Stimulated activated naive B cell treated with anti-CD40 and anti-IgM and Interleukin-4, amounts not matched to agents 10 μg/mL and 1 μg/mL and 100 μg/mL, for 72 hours (primary cell): ENCODE data around the gene PTCD2.

ENCODE experiments used
- ATAC-seq, 2 donors: fragments of 150-1000 bp; cut with Tn5 transposase; replicated peaks; 2 replicates each; pipeline ENCODE4 v1.10.0; 2021; ENCODE audit warnings: moderate library complexity in 1 of 2
- DNase-seq: peaks from one replicate; pipeline ENCODE4 v3.0.0; 2021
- H3K27ac Mint-ChIP-seq: one replicate; pipeline ENCODE4 v1.8.0; 2022; ENCODE audit warnings: mild to moderate bottlenecking, mixed read lengths
- H3K27me3 Mint-ChIP-seq, 2 donors: one replicate each; pipeline ENCODE4 v1.8.0; 2022; ENCODE audit warnings: mixed read lengths in 2 of 2
- H3K36me3 Mint-ChIP-seq, 2 donors: one replicate each; pipeline ENCODE4 v1.8.0; 2022; ENCODE audit warnings: mixed read lengths in 2 of 2, mild to moderate bottlenecking in 1 of 2
- H3K4me1 Mint-ChIP-seq, 2 donors: one replicate each; pipeline ENCODE4 v1.8.0; 2022; ENCODE audit warnings: mixed read lengths in 2 of 2, mild to moderate bottlenecking in 1 of 2
- H3K4me3 Mint-ChIP-seq, 2 donors: one replicate each; pipeline ENCODE4 v1.8.0; 2022; ENCODE audit warnings: mild to moderate bottlenecking in 2 of 2, mixed read lengths in 2 of 2, moderate library complexity in 1 of 2
- H3K9me3 Mint-ChIP-seq, 2 donors: one replicate each; pipeline ENCODE4 v1.8.0; 2022; ENCODE audit warnings: mixed read lengths in 2 of 2, mild to moderate bottlenecking in 1 of 2

The PTCD2 gene

GRCh38 chr5:72368271-72368670 is 48.1 kb downstream of the PTCD2 start:
- DNase-seq (no peak), ATAC-seq (no peak)
- H3K27me3 Mint-ChIP-seq = no peaks in the 10 kb centered on the region
- H3K27ac Mint-ChIP-seq = no peak overlapping the region
- peaks cover 12 to 43% of the 10 kb centered on the region in 2 donors for H3K4me1 Mint-ChIP-seq
- H3K4me3 Mint-ChIP-seq = no peak overlapping the region
- peaks cover 5 to 17% of the 10 kb centered on the region in 2 donors for H3K36me3 Mint-ChIP-seq
- no peaks in the 10 kb centered on the region for H3K9me3 Mint-ChIP-seq

GRCh38 chr5:72369301-72369700 is 49.1 kb downstream of the PTCD2 start:
- Mint-ChIP-seq H3K27ac (no peak overlapping the region), H3K27me3 (no peaks in the 10 kb centered on the region), H3K36me3 (peaks cover 5 to 17% of the 10 kb centered on the region in 2 donors), H3K9me3 (no peaks in the 10 kb centered on the region), H3K4me3 (no peak overlapping the region), H3K4me1 (peaks cover 12 to 43% of the 10 kb centered on the region in 2 donors)
- ATAC-seq (no peak), DNase-seq (no peak)

- ATAC-seq (peak; percentile 53 to 60), DNase-seq (no peak)
- H3K4me3 Mint-ChIP-seq = no peak overlapping the region
- no peak overlapping the region for H3K27ac Mint-ChIP-seq
- H3K4me1 Mint-ChIP-seq = peaks cover 12 to 43% of the 10 kb centered on the region in 2 donors
- H3K27me3 Mint-ChIP-seq = no peaks in the 10 kb centered on the region
- H3K36me3 Mint-ChIP-seq = peaks cover 5 to 16% of the 10 kb centered on the region in 2 donors
- no peaks in the 10 kb centered on the region for H3K9me3 Mint-ChIP-seq
Measured at GRCh38 chr5:72369711-72370110, 49.5 kb downstream of the PTCD2 start.

GRCh38 chr5:72372331-72372730 is 52.2 kb downstream of the PTCD2 start:
- no peak for DNase-seq
- H3K36me3 Mint-ChIP-seq = peaks cover 10 to 15% of the 10 kb centered on the region in 2 donors

GRCh38 chr5:72372923-72373322 is 52.8 kb downstream of the PTCD2 start:
- peaks cover 10 to 15% of the 10 kb centered on the region in 2 donors for H3K36me3 Mint-ChIP-seq
- H3K27me3 Mint-ChIP-seq = peaks cover 12 to 14% of the 10 kb centered on the region in 2 donors
- DNase-seq = no peak
- no peak overlapping the region for H3K27ac Mint-ChIP-seq
- ATAC-seq = no peak
- peaks cover 9 to 33% of the 10 kb centered on the region in 2 donors for H3K4me1 Mint-ChIP-seq
- peaks cover 0 to 2% of the 10 kb centered on the region in 2 donors for H3K9me3 Mint-ChIP-seq
- no peak overlapping the region for H3K4me3 Mint-ChIP-seq

More at GRCh38 chr5:72372331-72372730, 52.2 kb downstream of the PTCD2 start:
- Mint-ChIP-seq H3K9me3 (peaks cover 0 to 2% of the 10 kb centered on the region in 2 donors), H3K4me3 (no peak overlapping the region), H3K27me3 (peaks cover 12% of the 10 kb centered on the region in 2 donors), H3K27ac (no peak overlapping the region), H3K4me1 (peaks cover 9 to 37% of the 10 kb centered on the region in 2 donors)
- no peak for ATAC-seq

GRCh38 chr5:72374844-72375243 is 54.7 kb downstream of the PTCD2 start:
- no peak for DNase-seq
- Mint-ChIP-seq H3K4me1 (peaks cover 6 to 20% of the 10 kb centered on the region in 2 donors), H3K9me3 (peaks cover 0 to 2% of the 10 kb centered on the region in 2 donors), H3K27me3 (peaks cover 16 to 21% of the 10 kb centered on the region in 2 donors), H3K27ac (no peak overlapping the region), H3K4me3 (no peak overlapping the region), H3K36me3 (peaks cover 10 to 15% of the 10 kb centered on the region in 2 donors)
- ATAC-seq = peak in 1 of 2 donors; percentile 36

GRCh38 chr5:72376381-72376780 is 56.2 kb downstream of the PTCD2 start:
- Mint-ChIP-seq H3K4me1 (peaks cover 13 to 28% of the 10 kb centered on the region in 2 donors), H3K36me3 (peaks cover 6 to 7% of the 10 kb centered on the region in 2 donors), H3K9me3 (peaks cover 0 to 2% of the 10 kb centered on the region in 2 donors), H3K27me3 (peaks cover 16 to 21% of the 10 kb centered on the region in 2 donors), H3K4me3 (no peak overlapping the region), H3K27ac (no peak overlapping the region)
- no peak for ATAC-seq
- DNase-seq = no peak

- Mint-ChIP-seq H3K27me3 (peaks cover 16 to 21% of the 10 kb centered on the region in 2 donors), H3K36me3 (peaks cover 6 to 7% of the 10 kb centered on the region in 2 donors), H3K9me3 (peaks cover 0 to 2% of the 10 kb centered on the region in 2 donors), H3K4me3 (no peak overlapping the region), H3K27ac (no peak overlapping the region), H3K4me1 (peaks cover 9 to 16% of the 10 kb centered on the region in 2 donors)
- ATAC-seq (no peak), DNase-seq (no peak)
Measured at GRCh38 chr5:72377910-72378638, 57.9 kb downstream of the PTCD2 start.

GRCh38 chr5:72378639-72379289 is 58.6 kb downstream of the PTCD2 start:
- H3K4me3 Mint-ChIP-seq = no peak overlapping the region
- H3K4me1 Mint-ChIP-seq = peaks cover 9 to 16% of the 10 kb centered on the region in 2 donors
- DNase-seq (no peak), ATAC-seq (no peak)
- H3K27me3 Mint-ChIP-seq = peaks cover 16 to 21% of the 10 kb centered on the region in 2 donors
- H3K27ac Mint-ChIP-seq = no peak overlapping the region
- H3K36me3 Mint-ChIP-seq = peaks cover 6 to 7% of the 10 kb centered on the region in 2 donors
- H3K9me3 Mint-ChIP-seq = peaks cover 0 to 2% of the 10 kb centered on the region in 2 donors

GRCh38 chr5:72379936-72380335 is 59.8 kb downstream of the PTCD2 start:
- peaks cover 6 to 7% of the 10 kb centered on the region in 2 donors for H3K36me3 Mint-ChIP-seq
- H3K9me3 Mint-ChIP-seq = peaks cover 0 to 2% of the 10 kb centered on the region in 2 donors
- no peak for ATAC-seq
- no peak for DNase-seq
- peaks cover 16 to 21% of the 10 kb centered on the region in 2 donors for H3K27me3 Mint-ChIP-seq
- peaks cover 9 to 16% of the 10 kb centered on the region in 2 donors for H3K4me1 Mint-ChIP-seq
- H3K4me3 Mint-ChIP-seq = no peak overlapping the region
- H3K27ac Mint-ChIP-seq = no peak overlapping the region

- Mint-ChIP-seq H3K4me3 (no peak overlapping the region), H3K9me3 (peaks cover 0 to 2% of the 10 kb centered on the region in 2 donors), H3K36me3 (peaks cover 3 to 6% of the 10 kb centered on the region in 2 donors), H3K27ac (no peak overlapping the region), H3K27me3 (peaks cover 11 to 16% of the 10 kb centered on the region in 2 donors), H3K4me1 (peaks cover 9 to 16% of the 10 kb centered on the region in 2 donors)
- ATAC-seq (peak; percentile 83 to 88), DNase-seq (peak; percentile 4)
Measured at GRCh38 chr5:72380492-72381274, 60.5 kb downstream of the PTCD2 start.

- no peak for DNase-seq
- Mint-ChIP-seq H3K9me3 (no peaks in the 10 kb centered on the region), H3K27me3 (peaks cover 2 to 3% of the 10 kb centered on the region in 2 donors), H3K4me1 (peaks cover 15 to 23% of the 10 kb centered on the region in 2 donors), H3K27ac (no peak overlapping the region), H3K4me3 (no peak overlapping the region), H3K36me3 (no peaks in the 10 kb centered on the region)
- no peak for ATAC-seq
Measured at GRCh38 chr5:72383280-72383679, 63.1 kb downstream of the PTCD2 start.

GRCh38 chr5:72383726-72384125 is 63.6 kb downstream of the PTCD2 start:
- Mint-ChIP-seq H3K9me3 (no peaks in the 10 kb centered on the region), H3K27me3 (no peaks in the 10 kb centered on the region), H3K4me1 (peaks cover 15 to 23% of the 10 kb centered on the region in 2 donors), H3K4me3 (no peak overlapping the region), H3K27ac (no peak overlapping the region), H3K36me3 (no peaks in the 10 kb centered on the region)
- ATAC-seq (no peak), DNase-seq (no peak)

GRCh38 chr5:72386639-72387038 is 66.5 kb downstream of the PTCD2 start:
- H3K4me3 Mint-ChIP-seq = no peak overlapping the region
- no peaks in the 10 kb centered on the region for H3K9me3 Mint-ChIP-seq

More at GRCh38 chr5:72386639-72387038, 66.5 kb downstream of the PTCD2 start:
- H3K27me3 Mint-ChIP-seq = peaks cover 0 to 6% of the 10 kb centered on the region in 2 donors
- H3K4me1 Mint-ChIP-seq = peaks cover 6 to 7% of the 10 kb centered on the region in 2 donors
- ATAC-seq (no peak), DNase-seq (no peak)
- no peak overlapping the region for H3K27ac Mint-ChIP-seq
- no peaks in the 10 kb centered on the region for H3K36me3 Mint-ChIP-seq
